Endothelial cell of umbilical vein (primary cell): Measurements from ENCODE around the gene GGTLC1. TPM values are rescaled to one million over a fixed set of nuclear protein-coding genes. Genes with fewer than 3 reads are reported as not detected.
"Not testable (repeated sequence)": the region's sequence is repeated elsewhere in the genome, so short reads cannot be mapped to it uniquely, and the experiment has no call there.

ENCODE experiments used
- BruUV-seq: library from RNA; stranded (reverse); fragments of 400-500 nt; replicated peaks from 2 replicates; lab custom pipeline; 2021; lab: Mats Ljungman, UMichigan
- CTCF ChIA-PET: fragments of 300-600, 350-600 bp; sonication (Branson Sonifier 250); formaldehyde crosslinking; loops from one replicate; lab custom pipeline; 2021; ENCODE audit warnings: antibody characterized with exemption, inconsistent platforms; lab: Charles Lee
- POLR2A ChIA-PET: fragments of 300-600, 350-600 bp; sonication (Branson Sonifier 250); formaldehyde crosslinking; loops from one replicate; lab custom pipeline; 2021; ENCODE audit warnings: antibody characterized with exemption, inconsistent platforms; lab: Charles Lee
- DNase-seq: peaks from one replicate; pipeline ENCODE4 v3.0.0-alpha.2; 2011; ENCODE audit warnings: low read depth, low spot score
- FAIRE-seq: peaks from 2 replicates; lab custom pipeline; 2011; peaks lifted over from hg19 to GRCh38; lab: Jason Lieb, UNC
- H2AFZ ChIP-seq: 2 replicates; pipeline ENCODE4 v1.6.0; 2012; ENCODE audit warnings: low read depth, low read length, control low read depth, inconsistent platforms
- H3K27ac ChIP-seq: 2 replicates; pipeline ENCODE4 v1.5.1; 2011; ENCODE audit warnings: low read depth, mild to moderate bottlenecking, control low read depth, low read length, moderate library complexity; ENCODE audit not compliant: insufficient read depth
- H3K27me3 ChIP-seq, 2 experiments: 2 replicates each; pipeline versions ENCODE4 v1.6.0 to v1.6.1; 2011; ENCODE audit warnings: low read length in 2 of 2, mixed read lengths in 1 of 2; ENCODE audit not compliant: control insufficient read depth in 2 of 2, insufficient read depth in 2 of 2
- H3K36me3 ChIP-seq, 2 experiments: 2 replicates in 1 of 2; 3 replicates in 1 of 2; pipeline ENCODE4 v1.5.1; 2011; ENCODE audit warnings: low read length in 2 of 2, mild to moderate bottlenecking in 1 of 2, moderate library complexity in 1 of 2; ENCODE audit not compliant: control insufficient read depth in 2 of 2, insufficient read depth in 2 of 2; ENCODE audit errors: extremely low read depth in 1 of 2
- H3K4me1 ChIP-seq: 3 replicates; pipeline ENCODE4 v1.5.1; 2011; ENCODE audit warnings: mild to moderate bottlenecking, low read length; ENCODE audit not compliant: control insufficient read depth, insufficient read depth; ENCODE audit errors: extremely low read depth
- H3K4me2 ChIP-seq: 2 replicates; pipeline ENCODE4 v1.6.1; 2011; ENCODE audit warnings: low read length, control low read depth, mixed read lengths; ENCODE audit not compliant: insufficient read depth
- H3K4me3 ChIP-seq, 3 experiments: fragments of 200-600 bp in 1 of 3; sonication (generic), shearing (Covaris generic) in 1 of 3; replicated peaks in 1 of 3; 2 replicates each; pipeline ENCODE4 v1.5.1; 2011 to 2016; ENCODE audit warnings: control low read depth in 3 of 3, low read length in 3 of 3, mild to moderate bottlenecking in 2 of 3, inconsistent platforms in 1 of 3, low read depth in 1 of 3, moderate library complexity in 1 of 3; ENCODE audit not compliant: insufficient read depth in 1 of 3
- H3K79me2 ChIP-seq: 2 replicates; pipeline ENCODE4 v1.6.0; 2012; ENCODE audit warnings: low read length, inconsistent platforms; ENCODE audit not compliant: control insufficient read depth, insufficient read depth
- H3K9ac ChIP-seq: replicated peaks from 2 replicates; pipeline ENCODE3; 2011; ENCODE audit warnings: low read length, control low read depth; ENCODE audit not compliant: insufficient read depth; ENCODE audit errors: extremely low read depth
- H3K9me1 ChIP-seq: replicated peaks from 3 replicates; pipeline ENCODE4 v1.6.0; 2011; ENCODE audit warnings: mild to moderate bottlenecking, low read length; ENCODE audit not compliant: control insufficient read depth, insufficient read depth; ENCODE audit errors: extremely low read depth
- H3K9me3 ChIP-seq: replicated peaks from 2 replicates; pipeline ENCODE4 v1.5.1; 2012; ENCODE audit warnings: low read length, inconsistent platforms; ENCODE audit not compliant: control insufficient read depth, insufficient read depth
- H4K20me1 ChIP-seq: replicated peaks from 2 replicates; pipeline ENCODE3; 2011; ENCODE audit warnings: mild to moderate bottlenecking, low read length; ENCODE audit not compliant: control insufficient read depth, insufficient read depth; ENCODE audit errors: extremely low read depth
- dilution Hi-C: fragments of 300-500 bp; cut with MboI; formaldehyde crosslinking; loops from one replicate; pipeline ENCODE4 v1.15.0; 2019; ENCODE audit warnings: low sequenced_read_pairs; ENCODE audit not compliant: extremely low pct_ligation_motif_present
- intact Hi-C: fragments of 100-400 bp; cut with micrococcal nuclease; formaldehyde crosslinking; loops from one replicate; pipeline ENCODE4 v1.10.0; 2022
- polyA plus RNA-seq, 4 experiments: library from polyadenylated mRNA; depleted of rRNA in 3 of 4; stranded (reverse) in 3 of 4; unstranded in 1 of 4; fragments of >200 nt; gene quantifications; 2 replicates each; pipeline versions ENCODE4 v1.2.1 to v1.2.3, GENCODE V29; 2011 to 2012; ENCODE audit warnings: missing spikeins in 1 of 4
- total RNA-seq: library from RNA; stranded (reverse); gene quantifications from 2 replicates; pipeline ENCODE4 v1.2.3, GENCODE V29; 2021

GGTLC1 gene
- total and polyA plus RNA-seq, 2 donors (not counting 3 experiments of a cell fraction or from before 2014, with no cell fraction given) = not detected

DNA sequence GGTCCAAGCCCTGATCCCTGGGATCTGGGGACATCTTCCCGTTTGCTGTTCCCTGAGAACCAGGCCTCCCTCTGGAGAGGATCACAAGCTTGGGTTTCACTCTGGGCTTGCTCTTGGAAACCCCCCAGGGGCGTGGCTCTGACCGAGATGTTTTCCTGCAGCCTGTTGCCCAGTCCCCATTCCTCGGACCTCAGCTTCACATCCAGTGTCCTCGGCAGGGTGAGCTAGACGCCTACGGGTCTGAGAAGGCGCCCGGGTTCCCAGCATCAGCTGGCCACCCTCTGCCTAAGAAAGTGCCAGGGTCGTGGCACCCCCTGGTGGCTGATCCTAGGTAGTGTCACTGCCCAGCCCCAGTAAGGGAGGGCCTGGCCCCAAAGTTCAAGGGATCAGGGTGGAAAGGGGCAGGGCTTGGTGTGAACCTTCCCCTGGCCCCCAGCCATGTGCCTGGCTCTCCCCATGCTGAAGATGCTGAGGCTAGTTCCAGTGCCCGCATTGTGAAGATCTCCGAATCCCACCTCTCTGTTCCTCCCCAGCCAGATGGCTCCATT is 4.0 kb downstream of the GGTLC1 start:
- H3K79me2 ChIP-seq, H3K36me3 ChIP-seq, H2AFZ ChIP-seq, H3K4me1 ChIP-seq, H3K4me2 ChIP-seq, intact Hi-C loops, POLR2A ChIA-PET, H4K20me1 ChIP-seq, H3K27me3 ChIP-seq, H3K9ac ChIP-seq, BruUV-seq, H3K27ac ChIP-seq, FAIRE-seq, H3K9me1 ChIP-seq, dilution Hi-C loops, H3K4me3 ChIP-seq, H3K9me3 ChIP-seq, DNase-seq: not testable (repeated sequence)
- CTCF ChIA-PET = interaction anchor here (0.7 to 1.1 kb wide), 2 partner anchors 47 to 316 kb away, joined by 3 to 6 read pairs; no protein-coding TSS in a partner anchor

DNA sequence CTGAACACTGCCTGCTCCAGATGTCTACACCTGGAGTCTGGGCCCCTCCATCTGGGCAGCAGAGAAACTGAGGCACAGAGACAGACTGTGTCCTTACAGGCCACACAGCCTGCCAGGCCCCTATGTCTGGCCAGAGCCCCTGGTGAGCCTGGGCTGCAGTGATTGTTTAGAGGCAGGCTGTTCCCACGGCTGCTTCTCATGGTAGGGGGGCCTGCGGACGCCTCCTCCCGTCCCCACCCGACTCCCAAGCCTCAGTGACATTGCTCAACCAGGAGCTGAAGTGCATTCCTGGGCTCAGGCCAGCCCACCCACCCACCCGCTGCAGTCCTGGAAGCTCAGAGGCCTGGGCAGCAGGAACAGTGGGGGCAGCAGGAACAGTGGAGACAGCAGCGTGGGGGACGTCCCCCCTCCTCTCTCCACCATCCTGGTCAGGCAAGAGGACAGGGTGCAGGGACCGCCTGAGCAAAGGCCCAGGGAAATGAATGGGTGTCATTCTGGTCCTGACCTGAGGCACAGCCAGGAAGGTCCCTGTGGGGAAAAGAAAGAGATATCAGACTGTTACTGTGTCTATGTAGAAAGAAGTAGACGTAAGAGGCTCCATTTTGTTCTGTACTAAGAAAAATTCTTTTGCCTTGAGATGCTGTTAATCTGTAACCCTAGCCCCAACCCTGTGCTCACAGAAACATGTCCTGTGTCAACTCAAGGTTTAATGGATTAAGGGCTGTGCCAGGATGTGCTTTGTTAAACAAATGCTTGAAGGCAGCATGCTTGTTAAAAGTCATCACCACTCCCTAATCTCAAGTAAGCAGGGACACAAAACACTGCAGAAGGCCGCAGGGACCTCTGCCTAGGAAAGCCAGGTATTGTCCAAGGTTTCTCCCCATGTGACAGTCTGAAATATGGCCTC is 6.2 kb downstream of the GGTLC1 start:
- intact Hi-C loops, H3K79me2 ChIP-seq, H3K27me3 ChIP-seq, dilution Hi-C loops, BruUV-seq, H3K36me3 ChIP-seq, H2AFZ ChIP-seq, H4K20me1 ChIP-seq, CTCF ChIA-PET, POLR2A ChIA-PET, H3K4me3 ChIP-seq, H3K4me1 ChIP-seq, H3K4me2 ChIP-seq, H3K27ac ChIP-seq, H3K9ac ChIP-seq, FAIRE-seq, H3K9me1 ChIP-seq, H3K9me3 ChIP-seq, DNase-seq: not testable (repeated sequence)

DNA sequence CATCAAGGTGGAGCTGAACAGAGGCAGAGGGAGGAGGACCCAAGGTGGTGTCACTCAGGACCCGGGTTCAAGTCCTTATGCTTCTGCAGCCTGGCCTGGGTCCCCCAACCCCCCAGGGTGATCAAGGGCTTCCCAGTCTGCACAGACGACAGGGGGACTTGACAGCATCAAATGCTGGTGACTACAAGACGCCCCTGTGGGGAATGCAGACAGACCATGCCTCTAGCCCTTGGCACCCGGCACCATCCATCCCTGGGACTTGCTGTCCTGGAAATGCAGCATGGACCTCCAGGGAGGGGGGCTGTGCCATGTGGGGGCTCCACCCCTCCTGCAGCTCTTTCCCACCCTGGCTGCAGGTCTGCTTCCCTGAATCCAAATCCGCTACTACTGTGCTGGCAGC is 7.1 kb downstream of the GGTLC1 start:
- DNase-seq, H3K4me3 ChIP-seq, H3K36me3 ChIP-seq, POLR2A ChIA-PET, dilution Hi-C loops, H4K20me1 ChIP-seq, H2AFZ ChIP-seq, H3K27me3 ChIP-seq, BruUV-seq, H3K79me2 ChIP-seq, H3K4me1 ChIP-seq, H3K27ac ChIP-seq, H3K9ac ChIP-seq, H3K4me2 ChIP-seq, intact Hi-C loops, H3K9me1 ChIP-seq, CTCF ChIA-PET, H3K9me3 ChIP-seq, FAIRE-seq: not testable (repeated sequence)

GRCh38 chr20:23981014-23981413 is 7.6 kb downstream of the GGTLC1 start:
- H3K4me3 ChIP-seq, H3K79me2 ChIP-seq, H3K4me1 ChIP-seq, CTCF ChIA-PET, POLR2A ChIA-PET, H3K27me3 ChIP-seq, dilution Hi-C loops, H3K27ac ChIP-seq, BruUV-seq, H3K9me3 ChIP-seq, H3K36me3 ChIP-seq, intact Hi-C loops, H3K9ac ChIP-seq, H2AFZ ChIP-seq, DNase-seq, FAIRE-seq, H4K20me1 ChIP-seq, H3K9me1 ChIP-seq, H3K4me2 ChIP-seq: not testable (repeated sequence)
